ENCODE measurements around the gene MORN2.
"Not testable (repeated sequence)": the region's sequence is repeated elsewhere in the genome, so short reads cannot be mapped to it uniquely, and the experiment has no call there.

Gene MORN2

GRCh38 chr2:38875576-38876367 lies at the start of gene MORN2, which contains the start of gene DHX57:
Gene MORN2, plus strand, starts transcription at chr2:38875976.
Gene DHX57, minus strand, starts transcription at chr2:38875934. Its CDS starts 7,529 bp downstream, at chr2:38868405.
- H3K4me3 ChIP-seq (ENCODE audit: low read depth, low read length) = peak within 1 kb of the TSS; percentile 75
- peak; percentile 84 for DNase-seq (ENCODE audit: low read depth, low spot score)
- no peak for TF ChIP-seq CTCF (IDR thresholded peaks at IDR 0.05; ENCODE audit: low read depth, low read length)
- in situ Hi-C loops (cut with HindIII; ENCODE audit: low sequenced_read_pairs) = no loop called here

DNA sequence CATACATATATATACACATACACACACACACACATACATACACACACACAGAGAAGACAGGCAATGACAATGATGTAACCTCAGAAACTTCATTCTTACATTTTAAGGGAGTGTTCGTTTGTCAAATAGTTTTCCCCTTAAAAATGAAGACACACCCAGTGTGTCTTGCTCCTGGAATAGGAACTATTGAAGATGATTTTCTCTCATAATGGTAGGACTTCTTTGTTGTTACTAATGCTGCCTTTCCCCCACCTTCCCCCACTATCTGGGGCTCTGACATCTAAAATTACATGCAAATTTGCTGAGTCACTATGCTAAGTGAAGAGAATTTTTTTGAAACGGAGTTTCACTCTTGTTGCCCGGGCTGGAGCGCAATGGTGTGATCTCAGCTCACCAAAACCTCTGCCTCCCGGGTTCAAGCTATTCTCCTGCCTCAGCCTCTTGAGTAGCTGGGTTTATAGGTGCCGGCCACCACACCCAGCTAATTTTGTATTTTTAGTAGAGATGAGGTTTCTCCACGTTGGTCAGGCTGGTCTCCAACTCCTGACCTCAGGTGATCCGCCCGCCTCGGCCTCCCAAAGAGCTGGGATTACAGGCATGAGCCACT lies 48.1 kb upstream of the MORN2 start:
- DNase-seq (ENCODE audit: low read depth, low spot score) = peak; percentile 77
- H3K4me3 ChIP-seq (ENCODE audit: low read depth, low read length); in situ Hi-C loops (cut with HindIII; ENCODE audit: low sequenced_read_pairs): not testable (repeated sequence)

DNA sequence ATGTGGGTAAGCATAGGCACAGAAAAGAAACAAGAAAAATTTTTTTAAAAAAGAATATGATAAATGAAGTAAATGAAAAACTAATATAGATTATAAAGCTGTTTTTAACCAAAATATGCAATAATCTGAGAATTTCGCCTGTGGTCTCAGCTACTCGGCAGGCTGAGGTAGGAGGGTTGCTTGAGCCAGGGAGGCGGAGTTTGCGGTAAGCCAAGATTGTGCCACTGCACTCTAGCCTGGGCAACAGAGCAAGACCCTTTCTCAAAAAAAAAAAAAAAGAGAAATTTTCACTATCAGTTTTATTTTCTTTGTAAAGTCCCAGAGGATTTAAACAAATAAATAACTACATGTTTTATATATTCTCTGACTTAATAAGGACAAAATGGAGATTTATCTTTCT lies 47.3 kb upstream of the MORN2 start:
- H3K4me3 ChIP-seq (ENCODE audit: low read depth, low read length) = no peak overlapping the region
- in situ Hi-C loops (cut with HindIII; ENCODE audit: low sequenced_read_pairs) = no loop called here
- no peak for DNase-seq (ENCODE audit: low read depth, low spot score)
- TF ChIP-seq CTCF (IDR thresholded peaks at IDR 0.05; ENCODE audit: low read depth, low read length) = no peak

DNA sequence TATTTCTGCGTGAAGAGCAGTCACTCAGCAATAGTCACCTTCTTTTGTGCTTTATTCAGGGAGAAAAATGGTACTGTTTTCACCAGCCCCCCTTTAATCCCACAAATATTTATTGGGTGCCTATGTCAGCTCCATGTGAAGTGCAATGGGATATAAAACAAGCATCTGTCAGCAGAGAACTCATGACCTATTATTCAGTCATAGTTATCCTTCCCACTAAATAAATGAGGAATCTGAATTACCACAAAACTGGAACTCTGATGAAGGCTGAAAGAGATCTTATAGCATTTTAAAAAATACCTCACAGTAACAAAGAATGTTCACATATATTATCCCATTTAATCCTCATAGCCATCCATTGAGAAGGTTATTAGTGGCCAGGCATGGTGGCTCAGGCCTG lies 45.8 kb upstream of the MORN2 start:
- H3K4me3 ChIP-seq (ENCODE audit: low read depth, low read length) = no peak overlapping the region
- no peak for TF ChIP-seq CTCF (IDR thresholded peaks at IDR 0.05; ENCODE audit: low read depth, low read length)
- in situ Hi-C loops (cut with HindIII; ENCODE audit: low sequenced_read_pairs) = no loop called here
- DNase-seq (ENCODE audit: low read depth, low spot score) = no peak

DNA sequence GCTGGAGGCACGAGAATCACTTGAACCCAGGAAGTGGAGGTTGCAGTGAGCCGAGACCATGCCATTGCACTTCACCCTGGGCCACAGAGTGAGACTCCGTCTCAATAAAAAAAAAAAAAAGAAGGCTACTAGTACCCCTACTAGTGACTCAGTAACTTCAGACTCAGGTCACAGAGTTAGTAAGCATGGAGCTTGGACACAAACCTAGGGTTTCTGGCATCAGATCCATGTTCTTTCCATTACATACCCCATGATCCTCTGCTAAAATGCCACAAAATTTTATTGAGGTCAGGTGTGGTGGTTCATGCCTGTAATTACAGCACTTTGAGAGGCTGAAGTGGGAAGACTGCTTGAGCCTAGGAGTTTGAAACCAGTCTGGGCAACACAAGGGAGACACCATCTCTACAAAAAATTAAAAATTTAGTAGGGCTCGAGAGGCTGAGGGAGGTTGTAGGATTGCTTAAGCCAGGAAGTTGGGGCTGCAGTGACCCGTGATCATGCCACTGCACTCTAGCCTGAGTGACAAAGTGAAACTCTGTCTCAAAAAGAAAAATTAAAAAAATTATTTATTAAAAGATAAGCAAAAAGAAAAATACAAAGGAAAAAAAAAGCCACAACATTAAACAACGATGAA lies 45.1 kb upstream of the MORN2 start:
- no peak for DNase-seq (ENCODE audit: low read depth, low spot score)
- in situ Hi-C loops (cut with HindIII; ENCODE audit: low sequenced_read_pairs) = no loop called here
- no peak for TF ChIP-seq CTCF (IDR thresholded peaks at IDR 0.05; ENCODE audit: low read depth, low read length)
- H3K4me3 ChIP-seq (ENCODE audit: low read depth, low read length) = no peak overlapping the region

DNA sequence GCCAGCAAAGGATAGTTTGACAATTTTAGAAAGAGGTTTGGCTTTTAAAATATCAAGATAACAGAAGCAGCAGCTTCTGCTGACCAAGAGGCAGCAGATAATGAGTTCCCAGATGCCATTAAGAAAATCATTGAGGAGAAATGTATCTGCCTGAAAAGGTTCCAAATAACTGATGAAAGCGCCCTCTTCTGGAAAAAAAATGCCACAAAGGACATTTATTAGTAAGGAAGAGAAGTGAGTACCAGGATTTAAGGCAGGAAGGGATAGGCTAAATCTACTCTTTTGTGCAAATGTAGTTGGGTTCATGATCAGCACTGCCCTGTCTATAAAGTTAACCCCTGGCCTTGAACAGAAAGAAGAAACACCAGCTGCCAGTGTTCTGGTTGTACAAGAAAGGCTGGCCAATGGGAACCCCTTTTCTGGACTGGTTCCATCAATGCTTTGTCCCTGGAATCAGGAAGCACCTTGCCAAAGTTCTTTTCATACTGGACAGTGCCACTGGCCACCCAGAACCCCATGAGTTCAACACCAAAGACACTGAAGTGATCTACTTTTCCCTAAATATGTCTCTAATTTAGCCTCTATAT lies 40.7 kb upstream of the MORN2 start:
- in situ Hi-C loops (cut with HindIII; ENCODE audit: low sequenced_read_pairs) = no loop called here
- peak; percentile 17 for DNase-seq (ENCODE audit: low read depth, low spot score)
- peak; percentile 44 for TF ChIP-seq CTCF (IDR thresholded peaks at IDR 0.05; ENCODE audit: low read depth, low read length)
- H3K4me3 ChIP-seq (ENCODE audit: low read depth, low read length) = no peak overlapping the region

Data from astrocyte of the spinal cord (primary cell).